Muscle of back (tissue), 11 donors: ENCODE results near the gene JAKMIP3. TPM values are rescaled to one million over a fixed set of nuclear protein-coding genes. Genes with fewer than 3 reads are reported as not detected.

Experiments
- DNase-seq, 3 donors: peaks; one replicate each; pipeline versions ENCODE4 v3.0.0 to v3.0.0-alpha.2; 2013
- polyA plus RNA-seq, 10 donors: library from polyadenylated mRNA; unstranded; fragments of 120-200 nt; gene quantifications; one replicate each; pipeline ENCODE4 v1.2.1, GENCODE V29; 2013; ENCODE audit not compliant: insufficient read length in 10 of 10

The JAKMIP3 gene
- polyA plus RNA-seq, 10 donors: 0.39 to 1.0 (median 0.55) TPM

DNA sequence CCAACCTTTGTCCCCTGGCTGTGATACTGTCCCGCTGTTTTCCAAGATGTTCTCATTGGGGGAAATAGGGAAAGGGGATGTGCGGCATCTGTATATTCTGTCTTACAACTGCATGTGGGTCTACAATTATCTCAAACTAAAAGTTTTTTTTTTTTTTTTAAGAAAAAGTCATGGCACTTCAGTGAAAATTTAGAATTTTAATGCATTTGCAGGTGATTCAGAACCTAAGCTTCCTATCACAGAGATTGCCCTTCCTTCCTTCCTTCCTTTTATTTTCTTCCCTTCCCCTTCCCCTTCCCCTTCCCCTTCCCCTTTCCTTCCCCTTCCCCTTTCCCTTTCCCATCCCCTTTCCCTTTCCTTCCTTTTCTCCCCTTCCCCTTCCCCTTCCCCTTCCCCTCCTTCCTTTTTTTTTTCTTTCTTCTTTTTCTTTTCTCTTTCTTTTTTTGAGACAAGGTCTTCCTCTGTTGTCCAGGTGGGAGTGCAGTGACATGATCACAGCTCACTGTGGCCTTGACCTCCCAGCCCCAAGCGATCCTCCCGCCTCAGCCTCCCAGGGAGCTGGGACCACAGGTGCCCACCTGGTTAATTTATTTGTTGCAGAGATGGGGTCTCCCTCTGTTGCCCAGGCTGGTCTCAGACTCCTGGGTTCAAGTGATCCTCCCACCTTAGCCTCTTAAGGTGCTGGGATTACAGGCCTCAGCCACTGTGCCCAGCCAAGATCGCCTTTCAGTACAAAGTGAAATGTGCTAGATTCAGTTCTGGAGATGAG lies 32.0 kb downstream of the JAKMIP3 start:
- no peak for DNase-seq

DNA sequence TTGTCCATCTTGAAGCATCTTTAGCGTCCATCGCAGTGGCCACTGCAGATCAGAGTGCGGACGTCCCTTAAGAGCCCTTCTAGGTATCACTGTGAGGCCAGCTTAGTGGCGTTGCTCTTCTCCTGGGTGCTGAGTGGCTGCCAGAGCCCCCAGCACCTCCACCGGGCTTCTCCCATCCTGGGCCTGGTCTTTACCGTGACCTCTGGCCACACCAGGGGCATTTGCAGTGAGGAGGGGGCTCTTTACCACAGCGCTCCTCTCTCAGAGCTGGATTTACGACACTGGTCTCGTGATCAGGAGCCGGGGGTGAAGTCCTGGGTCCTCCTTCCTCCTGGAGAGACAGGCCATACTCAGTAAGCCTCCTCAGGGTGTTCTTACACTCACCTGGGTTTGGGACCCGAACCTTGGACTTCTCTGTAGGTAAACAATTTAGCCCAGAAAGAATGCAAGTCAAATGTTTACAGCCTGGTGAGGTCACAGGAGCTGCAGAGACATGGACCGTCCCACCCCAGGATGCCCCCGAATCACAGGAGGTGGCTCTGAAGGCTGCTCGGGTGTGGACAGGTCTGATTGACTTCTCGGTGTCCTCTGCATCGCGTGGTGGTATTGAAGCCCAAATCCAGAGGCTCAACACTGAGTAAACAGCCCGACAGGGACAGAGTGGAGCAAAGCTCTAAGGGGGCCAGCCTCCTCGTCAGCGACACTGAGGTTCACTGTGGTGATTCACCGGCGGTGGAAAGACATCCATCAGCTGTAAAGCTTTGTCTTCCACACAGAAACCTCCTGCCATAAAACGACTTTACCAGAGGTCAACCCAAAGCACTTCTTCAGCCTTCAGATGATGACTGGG lies 33.0 kb downstream of the JAKMIP3 start:
- no peak for DNase-seq

DNA sequence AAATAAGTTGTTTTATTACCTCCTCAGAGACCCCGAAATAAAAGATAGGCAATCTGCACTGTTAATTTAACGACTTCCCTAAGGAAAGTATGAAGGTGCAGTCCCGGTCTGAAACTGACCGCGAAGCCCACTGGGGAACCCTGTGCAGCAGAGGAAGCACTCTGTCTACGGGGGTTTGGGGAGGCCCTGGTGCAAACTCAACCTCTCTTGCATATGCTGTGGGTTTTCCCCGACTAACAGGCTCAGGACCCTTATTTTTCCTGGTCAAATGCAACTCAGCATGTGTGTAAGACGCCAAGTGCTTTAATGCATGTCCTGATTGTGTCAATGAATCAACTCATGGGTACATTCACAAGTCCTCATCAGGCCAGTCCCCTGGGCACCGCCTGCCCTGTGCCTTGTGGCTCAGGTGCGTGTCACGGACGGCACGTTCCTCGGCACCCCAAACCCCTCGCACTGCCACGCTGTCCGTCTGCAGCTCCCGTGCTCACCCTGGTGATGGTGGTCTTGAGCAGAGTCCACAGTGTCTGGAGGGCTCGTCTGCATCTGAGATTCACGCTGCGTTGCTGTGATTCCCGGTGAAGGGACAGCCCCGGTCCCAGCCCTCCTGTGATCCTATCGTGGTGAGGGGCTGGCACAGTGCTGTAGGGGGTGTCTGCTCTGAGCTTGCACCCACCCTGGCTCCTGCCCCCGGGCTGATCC lies 33.8 kb downstream of the JAKMIP3 start:
- no peak for DNase-seq

DNA sequence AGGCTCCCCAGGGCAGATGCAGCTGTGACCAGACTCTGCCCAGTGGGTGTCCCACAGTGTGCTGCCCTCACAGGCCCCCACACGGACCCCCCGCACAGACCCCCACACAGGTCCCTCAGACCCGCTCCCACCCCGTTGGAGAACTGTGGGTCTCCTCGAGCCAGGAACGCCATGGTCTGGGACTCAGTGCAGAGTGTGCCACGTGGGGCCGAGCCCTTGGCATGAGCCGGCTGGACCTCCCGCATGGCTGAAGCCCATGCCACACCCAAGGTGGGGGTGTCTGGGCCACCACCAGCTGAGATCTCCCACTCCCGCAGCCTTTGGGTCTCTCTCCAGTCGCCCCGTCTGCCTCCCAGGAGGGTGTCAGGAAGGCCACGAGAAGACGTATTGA lies 34.3 kb downstream of the JAKMIP3 start:
- DNase-seq: no peak

DNA sequence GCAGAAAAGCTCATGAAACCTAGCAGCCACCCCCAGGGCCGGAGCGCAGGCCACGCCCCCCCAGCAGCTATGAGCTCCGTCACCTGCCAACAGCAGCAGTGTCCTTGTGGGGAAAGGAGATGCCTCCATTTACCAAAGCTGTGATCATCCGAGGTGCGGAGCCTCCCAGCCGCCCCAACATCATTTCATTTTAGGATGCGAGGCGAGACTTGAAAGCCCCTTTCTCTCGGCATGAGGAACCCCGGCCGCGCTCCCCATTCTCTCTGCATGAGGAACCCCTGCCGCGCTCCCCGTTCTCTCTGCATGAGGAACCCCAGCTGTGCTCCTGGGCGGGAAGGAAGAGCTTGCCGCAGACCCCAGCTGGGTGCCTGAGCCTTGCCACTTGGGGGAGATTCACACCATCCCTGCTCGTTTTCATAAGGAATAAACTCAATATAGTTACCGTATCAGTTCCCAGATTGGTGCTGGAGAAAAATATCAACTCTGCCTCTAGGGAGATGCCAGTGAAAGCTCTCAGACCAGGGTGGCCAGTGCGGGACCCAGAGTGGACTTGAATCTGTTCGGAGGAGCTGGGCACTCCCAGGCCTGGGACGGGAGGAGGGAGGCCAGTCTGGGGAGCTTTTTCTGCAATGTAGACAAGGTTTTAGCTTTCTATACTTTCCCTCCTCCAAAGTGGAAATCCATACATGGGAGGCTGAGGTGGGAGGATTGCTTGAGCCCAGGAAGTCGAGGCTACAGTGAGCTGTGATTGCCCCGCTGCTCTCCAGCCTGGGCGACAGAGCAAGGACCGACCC lies 35.0 kb downstream of the JAKMIP3 start:
- DNase-seq: no peak

DNA sequence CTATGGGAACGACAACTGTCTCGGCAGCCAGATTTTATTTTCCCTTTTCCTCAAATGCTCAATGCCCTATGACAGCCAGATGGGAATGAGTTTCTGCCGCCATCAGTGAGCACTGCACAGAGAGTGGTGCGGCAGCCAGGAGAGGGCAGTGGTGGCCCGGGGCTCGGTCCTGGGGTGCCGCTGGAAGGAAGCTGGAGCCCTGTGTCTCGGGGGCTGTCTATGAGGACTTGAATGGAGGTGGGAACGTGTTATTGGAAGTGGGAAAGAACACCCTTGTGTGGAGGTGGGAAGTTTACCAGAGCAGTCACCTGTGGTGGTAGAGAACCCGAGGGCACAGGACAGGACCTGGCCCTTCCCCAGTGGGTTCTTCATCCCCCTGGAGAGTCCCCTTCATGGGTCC lies 35.8 kb downstream of the JAKMIP3 start:
- DNase-seq: no peak

DNA sequence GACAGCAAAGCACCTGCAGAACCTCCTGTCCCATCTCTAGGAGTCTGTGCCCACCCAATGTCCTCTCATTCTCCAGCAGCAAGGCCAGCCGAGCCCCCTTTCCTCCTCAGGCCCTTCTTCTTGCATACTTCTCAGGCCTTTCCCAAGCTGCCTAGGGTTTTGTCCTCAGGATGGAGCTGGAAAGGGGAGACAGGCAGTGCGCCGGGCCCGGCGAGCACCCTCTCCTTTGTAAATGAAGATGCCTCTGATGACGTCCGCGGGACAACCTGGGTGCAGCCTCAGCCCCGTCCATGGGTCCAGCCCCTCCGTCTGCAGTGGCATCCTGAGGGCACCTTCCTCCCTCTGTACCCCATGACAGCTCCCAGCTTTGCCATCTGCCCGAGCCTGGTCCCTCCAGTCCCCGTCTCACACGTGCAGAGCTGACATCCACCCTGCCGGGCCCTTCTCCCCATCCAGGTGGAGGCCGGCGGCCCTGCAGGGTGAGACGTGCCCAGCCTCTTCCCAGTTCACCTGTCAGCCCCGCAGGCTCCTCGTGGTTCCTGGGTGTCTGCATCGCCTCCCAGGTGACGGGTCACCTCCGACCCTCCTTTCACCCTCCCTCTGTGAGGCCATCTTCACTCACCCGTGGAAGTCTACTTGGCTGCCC lies 36.4 kb downstream of the JAKMIP3 start:
- no peak for DNase-seq

DNA sequence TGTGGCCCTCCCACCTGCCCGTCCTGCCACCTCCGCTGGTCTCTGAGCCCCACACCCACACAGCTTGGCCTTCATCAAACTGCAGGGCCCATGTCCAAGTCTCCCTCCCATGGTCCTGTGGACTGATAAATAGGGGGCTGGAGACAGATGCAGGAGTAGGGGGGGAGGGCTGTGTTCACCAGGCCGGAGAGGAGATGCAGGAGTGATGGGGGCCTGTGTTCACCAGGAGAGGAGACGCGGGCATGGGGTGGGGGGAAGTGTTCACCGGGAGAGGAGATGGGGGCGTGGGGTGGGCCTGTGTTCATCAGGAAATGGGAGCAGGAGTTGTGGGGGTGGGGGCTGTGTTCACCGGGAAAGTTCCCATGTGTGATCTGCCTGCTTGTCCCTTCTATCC lies 37.0 kb downstream of the JAKMIP3 start:
- no peak for DNase-seq

DNA sequence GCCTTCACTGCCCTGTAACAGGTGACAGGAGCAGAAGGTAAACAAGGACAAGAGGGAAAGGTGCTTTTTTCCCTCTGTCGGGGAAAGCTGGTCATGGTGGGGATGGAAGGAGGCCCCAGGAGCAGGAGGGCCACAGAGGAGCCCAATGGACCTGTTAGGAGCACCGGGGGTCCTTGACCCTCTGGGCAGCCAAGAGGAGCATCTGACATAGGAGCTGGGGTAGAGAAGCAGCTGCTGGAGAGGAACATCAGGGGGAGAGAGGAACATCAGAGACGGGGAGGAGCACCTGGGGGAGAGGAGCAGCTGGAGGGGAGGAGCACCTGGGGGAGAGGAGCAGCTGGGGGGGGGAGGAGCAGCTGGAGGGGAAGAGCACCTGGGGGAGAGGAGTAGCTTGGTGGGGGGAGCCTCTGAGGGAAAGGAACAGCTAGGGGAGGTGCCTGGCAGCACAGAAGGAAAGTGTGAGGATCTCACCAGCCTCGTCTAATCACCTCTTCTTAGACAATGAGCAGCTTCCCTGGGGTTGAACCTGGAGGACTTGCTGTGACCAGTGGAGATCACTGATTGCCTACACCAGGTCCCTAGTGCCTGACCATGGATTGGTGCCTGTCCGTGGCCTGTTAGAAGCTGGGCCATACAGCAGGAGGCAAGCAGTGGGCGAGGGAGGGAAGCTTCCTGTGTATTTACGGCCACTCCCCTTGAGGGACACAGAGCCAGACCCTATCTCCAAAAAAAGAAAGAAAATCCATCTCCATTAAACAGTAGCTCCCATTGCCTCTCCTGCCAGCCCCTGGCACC lies 37.6 kb downstream of the JAKMIP3 start:
- DNase-seq: no peak

DNA sequence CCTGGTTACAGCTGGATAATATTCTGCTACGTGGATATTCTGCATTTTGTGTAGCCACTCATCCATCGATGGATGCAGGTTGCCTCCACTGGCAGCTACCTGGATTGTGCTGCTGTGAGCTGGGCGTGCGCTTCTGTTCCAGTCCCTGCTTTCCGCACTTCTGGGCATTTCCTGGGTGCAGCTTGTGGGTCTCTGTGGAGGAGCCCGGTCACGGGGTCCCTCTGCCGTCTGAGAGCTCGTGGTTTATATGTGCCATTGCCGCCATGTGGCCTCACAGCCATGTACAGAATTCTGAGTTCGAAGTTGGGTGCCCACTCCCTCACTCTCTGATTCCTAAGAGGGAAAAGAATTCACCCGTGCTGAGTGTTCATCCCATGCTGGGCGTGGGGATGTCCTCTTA lies 38.3 kb downstream of the JAKMIP3 start:
- no peak for DNase-seq

DNA sequence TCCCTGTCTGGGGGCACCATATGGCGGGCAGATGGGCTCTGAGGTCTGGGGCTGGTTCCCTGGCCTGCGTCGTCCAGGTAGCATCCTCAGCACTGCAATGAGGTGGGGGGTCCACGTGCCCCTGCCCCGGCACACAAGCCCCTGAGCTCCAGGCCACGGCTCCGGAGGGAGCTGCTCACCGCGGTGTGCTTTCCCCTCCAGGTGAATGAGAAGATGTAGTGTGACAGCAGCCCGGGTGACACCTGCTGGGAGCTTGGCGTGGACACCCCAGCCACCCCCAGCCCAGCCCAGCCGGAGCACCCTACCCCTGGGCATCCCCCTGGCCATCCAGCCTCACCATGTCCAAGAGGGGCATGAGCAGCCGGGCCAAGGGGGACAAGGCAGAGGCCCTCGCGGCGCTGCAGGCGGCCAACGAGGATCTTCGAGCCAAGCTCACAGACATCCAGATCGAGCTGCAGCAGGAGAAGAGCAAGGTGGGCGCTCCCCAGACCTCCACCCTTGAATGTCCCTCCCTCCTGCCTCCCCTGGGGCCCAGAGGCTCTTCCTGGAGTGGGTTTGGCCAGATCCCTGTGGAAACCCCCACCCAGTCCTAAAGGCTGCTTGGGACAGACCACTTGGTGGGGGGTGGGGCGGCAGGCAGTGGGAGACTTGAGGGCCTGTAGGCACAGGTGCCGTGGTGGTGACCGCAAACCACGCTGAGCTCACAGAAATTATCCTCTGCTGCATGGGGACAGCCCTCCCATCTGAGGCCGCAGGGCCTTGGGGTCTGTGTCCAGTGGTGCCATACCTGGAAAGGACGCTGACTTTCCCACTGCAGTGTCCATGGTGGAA lies 38.9 kb downstream of the JAKMIP3 start:
- DNase-seq: no peak

DNA sequence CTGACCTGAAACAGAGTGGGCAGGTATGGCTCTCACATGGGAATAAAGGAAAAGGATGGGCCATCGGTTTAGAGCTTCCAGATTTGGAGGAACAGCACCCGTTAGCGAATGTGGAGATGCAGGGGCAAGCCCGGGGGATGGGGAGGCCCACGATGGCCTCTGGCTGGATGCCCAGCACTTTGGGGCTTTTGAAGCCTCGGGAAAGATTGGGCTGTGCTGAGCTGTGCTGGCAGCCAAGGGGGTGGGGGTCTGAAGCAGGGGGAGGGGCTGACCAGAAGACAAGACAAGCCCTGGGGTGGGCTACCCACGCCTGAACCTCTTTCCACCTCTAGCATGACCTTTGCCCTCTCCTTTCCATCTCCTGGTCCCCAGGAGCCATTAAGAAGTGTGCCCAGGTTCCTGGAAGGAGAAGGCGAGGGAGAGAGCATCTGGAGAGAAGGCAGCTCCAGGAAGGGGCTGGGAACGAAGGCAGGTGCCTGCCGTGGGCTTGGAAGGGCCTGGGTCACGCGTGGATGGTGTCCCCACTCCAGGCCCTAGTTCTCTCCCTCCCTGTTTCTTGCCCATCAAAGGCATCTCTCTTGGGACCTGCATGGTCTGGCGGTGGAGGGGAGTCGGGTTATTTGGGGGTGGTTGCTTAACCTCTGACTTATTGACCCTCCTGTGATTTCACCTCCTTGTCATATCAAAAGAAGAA lies 39.7 kb downstream of the JAKMIP3 start:
- DNase-seq: no peak

DNA sequence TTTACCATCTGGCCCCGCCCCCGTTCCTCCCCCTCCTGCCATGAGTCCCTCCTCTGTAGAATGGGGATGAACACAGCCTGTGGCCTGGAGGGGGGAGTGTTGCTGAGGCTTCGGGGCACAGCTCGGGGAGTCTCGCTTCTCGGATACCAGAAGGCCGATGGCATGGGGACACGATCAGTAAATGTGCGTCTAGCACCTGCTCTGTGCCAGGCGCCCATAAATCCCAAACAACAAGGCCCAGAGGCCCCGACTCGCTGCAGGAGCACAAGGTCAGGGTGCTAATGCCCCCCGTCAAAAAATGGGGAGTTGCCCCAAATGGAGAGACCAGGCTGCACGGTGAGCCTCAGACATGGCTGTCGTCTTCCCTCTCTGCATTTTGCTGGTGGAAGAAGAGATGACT lies 40.7 kb downstream of the JAKMIP3 start:
- no peak for DNase-seq

DNA sequence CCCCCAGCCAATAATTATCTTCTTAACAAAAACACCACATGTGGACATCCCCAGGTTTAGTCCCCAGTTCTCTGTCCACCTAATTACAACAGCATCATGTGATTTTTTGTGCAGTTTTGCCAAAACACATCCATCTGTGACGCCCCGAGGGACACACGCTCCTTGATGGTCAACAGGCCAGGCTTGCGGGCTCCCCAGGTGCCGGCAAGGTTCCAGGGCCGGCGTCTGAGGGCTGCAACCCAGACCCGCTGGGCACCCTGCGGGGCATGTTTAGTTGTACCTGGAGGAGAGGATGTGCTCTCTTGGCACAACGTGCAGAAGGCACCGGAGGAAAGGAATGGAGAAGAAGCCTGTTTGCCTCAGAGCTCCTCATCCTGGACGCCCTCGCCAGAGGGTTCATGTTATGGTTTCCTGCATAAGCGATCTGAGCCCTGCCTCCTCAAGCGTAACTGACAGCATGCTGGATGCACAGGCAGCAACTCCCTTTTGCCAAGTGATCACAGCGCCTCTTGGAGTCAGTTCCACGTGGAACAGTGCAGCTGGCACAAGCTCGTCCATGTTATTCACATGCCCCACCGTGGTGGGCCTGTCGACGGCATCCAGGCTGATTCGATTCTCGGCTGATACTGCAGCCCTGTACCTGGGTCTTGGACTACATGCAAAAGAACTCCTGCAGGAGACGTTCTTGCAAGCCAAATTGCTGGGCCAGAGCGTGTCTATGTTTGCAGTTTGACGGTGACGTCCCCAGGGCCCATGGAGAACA lies 41.6 kb downstream of the JAKMIP3 start:
- DNase-seq: no peak

DNA sequence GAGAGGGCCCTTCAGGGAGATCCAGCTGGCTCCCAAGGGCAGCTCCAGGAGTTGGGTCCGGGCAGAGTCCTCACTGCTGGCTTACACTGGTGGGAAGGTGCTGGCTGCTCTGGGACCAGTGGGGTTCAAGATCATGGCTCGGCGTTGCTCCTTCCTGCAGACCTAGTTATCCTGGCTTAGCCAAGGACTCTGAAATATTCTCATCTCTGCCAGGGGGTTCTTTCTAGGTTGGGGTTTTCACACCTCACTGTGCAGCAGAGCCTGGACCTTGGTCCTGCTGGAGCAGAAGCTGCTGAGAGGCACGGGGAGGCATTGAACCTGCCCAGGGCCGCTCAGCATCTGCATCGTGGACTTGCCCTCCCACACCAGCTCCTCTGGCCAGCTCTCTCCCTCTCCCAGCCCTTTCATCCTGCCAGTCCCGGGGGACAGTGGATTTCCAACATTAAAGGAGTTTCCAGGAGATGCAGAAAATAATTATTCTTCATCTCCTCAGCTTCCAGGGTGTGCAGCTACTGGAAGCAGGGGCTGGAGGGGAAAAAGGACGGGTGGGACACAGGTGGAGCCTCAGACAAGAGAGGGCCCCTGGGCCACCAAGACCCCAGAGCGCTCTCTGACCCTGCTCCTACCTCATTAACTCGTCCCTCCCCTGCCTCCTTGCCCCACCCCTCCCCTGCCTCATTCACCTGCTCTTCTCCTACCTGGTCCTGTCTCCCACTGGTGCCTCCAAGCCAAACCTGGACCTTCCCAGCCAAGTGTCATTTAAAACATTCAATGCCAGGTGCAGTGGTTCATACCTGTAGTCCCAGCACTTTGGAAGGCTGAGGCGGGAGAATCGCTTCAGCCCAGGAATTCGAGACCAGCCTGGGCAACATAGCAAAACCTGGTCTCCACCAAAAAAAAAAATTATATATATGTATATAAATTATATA lies 42.5 kb downstream of the JAKMIP3 start:
- no peak for DNase-seq

DNA sequence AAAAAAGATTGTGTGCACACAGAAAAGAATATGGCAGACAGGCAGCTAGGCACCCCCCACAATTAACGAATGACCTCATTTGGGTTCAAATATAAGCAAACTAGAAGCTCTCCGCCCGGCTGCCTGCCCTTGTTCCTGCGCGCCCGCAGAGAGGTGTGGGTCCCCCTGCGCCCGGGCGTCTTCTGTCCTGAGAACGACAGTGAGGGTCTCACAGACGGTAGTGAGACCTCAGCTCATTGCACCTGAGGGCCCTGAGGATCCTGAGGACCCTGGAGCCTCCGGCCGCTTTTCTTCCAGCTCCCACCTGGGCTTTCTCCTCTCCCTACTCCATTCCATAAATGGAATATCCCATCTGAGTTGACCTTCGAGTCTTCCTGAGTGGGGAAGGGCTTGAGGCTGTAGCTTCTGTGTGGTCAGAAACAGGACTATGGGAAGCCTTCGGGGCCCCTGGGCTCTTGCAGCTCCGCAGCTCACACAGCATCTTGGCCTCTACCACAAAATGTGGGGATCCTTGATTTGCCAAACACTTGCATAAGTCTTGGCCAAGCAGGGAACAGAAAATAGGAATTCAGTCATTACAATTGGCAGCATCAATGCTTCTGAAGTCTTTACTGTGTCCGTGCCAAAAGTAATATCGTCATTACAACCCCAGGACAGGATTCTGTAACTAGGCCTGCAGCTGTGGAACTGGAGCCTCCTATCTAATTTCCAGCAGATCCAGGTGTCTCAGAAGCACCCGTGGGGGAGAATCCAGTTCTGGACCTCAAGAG lies 43.8 kb downstream of the JAKMIP3 start:
- peak; percentile 75 to 94 (median 88) for DNase-seq
